HG02970 (cell line): ENCODE data around the gene MARCHF11.

Experiments used
- ATAC-seq: cut with Tn5 transposase; IDR thresholded peaks from one replicate; pipeline ENCODE4 v1.9.1; 2021; ENCODE audit warnings: mild to moderate bottlenecking, moderate library complexity, moderate number of reproducible peaks; ENCODE audit not compliant: unreplicated experiment, low FRiP score

The MARCHF11 gene

GRCh38 chr5:16135003-16135402 lies 44.6 kb downstream of the MARCHF11 start:
- no peak for ATAC-seq

GRCh38 chr5:16134204-16134603 lies 45.4 kb downstream of the MARCHF11 start:
- no peak for ATAC-seq

DNA sequence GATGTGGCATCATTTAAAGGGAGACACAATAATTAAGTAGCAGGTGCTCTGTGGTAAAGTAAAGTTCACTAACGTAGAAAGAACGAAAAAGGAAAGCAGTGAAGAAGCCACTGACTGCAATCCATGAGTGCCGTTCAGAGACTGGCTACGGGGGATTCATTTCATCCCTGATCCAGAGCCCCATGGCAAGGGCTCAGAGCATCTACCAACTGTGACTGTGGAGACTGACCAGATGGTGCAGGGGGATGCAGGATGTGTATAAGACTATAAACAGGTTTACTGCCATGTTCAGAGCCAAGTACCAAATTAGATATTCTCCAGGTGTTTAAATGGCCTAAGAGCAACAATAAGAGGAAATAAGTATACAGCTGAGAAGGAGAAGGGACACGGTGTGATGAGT lies 47.7 kb downstream of the MARCHF11 start:
- ATAC-seq, result no peak

DNA sequence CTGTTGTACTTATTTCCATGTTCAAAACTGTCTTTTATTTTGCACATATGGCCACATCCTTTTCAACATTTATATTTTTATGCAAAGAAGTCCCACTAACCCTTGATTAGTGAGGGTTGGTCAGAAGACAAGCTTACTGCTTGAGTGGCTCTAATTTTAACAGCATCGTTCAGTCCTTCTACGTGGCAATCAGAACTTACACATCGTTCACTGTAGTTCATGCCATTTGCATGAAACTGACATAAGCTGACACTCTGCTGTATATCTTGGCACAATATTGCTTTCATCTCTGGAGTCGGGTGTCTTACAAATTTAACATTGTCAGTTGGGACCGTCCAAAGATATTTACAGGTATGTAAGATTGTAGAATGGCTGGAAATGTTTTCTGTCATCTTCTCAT lies 50.6 kb downstream of the MARCHF11 start:
- no peak for ATAC-seq

DNA sequence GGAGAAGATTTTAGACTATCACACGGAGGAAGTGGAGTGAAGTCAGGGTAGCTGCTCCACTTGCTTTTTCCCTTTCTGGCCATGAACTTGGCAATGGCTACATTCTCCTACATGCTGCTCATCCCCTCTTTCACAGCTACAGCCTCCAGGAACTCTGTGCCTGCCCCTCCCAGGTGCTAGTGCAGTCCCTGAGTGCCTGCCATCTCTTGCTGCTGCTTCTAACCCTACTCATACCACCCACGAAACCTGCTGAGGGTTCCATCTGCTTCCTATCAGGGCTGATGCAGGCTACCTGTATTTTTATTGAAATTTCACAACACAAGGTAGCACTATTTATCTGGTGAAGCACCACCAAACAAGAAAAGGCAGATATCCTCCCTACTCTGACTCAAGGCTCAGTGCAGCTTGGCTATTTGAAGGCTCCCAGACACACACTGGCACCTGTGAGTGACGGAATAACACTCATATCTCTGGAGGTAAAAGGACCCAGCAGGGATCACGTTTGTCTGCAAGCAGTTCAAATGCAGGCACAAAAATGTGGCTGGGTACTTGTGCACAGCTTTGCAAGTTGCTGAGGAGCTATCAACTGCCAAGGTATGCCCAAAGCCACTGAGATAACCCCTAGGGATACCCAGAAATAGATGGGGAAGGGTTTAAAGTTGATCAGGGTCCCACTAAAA lies 51.6 kb downstream of the MARCHF11 start:
- ATAC-seq, result no peak

DNA sequence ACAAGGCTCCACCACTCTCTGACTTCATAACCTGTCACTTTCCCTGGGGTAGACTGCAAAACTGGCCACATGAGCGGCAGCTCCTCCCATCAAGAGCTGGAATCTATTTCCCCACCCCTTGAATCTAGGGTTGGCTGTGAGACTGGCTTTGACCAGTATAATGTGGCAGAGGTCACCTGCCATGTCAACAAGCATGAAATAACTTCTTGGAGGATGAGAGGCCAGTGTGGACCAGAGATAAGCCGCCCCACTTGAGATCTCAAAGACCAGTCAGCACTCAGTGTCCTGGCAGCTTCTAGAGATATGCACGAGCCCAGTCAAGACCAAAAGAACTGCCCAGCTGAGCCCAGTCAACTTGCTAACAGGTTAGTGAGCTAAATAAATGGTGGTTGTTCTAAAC lies 59.0 kb downstream of the MARCHF11 start:
- no peak for ATAC-seq

GRCh38 chr5:16119790-16120189 lies 59.8 kb downstream of the MARCHF11 start:
- no peak for ATAC-seq

DNA sequence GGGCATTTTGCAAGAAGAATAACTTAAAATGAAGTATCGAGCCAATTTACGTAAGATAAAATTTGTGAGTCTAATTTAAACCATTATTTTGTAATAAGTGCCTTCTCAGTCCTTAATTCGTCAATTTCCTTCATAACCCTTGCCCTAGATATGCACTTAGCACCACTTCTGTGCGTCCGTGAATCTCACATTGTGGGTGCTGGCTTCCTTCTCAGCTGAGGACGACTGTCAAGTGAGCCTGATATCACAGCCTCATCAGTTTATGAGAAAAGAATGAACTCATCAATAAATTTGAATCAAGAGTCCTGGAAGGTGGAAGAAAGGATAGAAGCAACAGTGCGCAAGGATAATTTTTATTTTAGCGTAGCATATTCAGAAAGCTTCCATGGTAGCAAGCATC lies 64.5 kb downstream of the MARCHF11 start:
- ATAC-seq, result no peak

GRCh38 chr5:16108418-16108817 lies 71.2 kb downstream of the MARCHF11 start:
- no peak for ATAC-seq

DNA sequence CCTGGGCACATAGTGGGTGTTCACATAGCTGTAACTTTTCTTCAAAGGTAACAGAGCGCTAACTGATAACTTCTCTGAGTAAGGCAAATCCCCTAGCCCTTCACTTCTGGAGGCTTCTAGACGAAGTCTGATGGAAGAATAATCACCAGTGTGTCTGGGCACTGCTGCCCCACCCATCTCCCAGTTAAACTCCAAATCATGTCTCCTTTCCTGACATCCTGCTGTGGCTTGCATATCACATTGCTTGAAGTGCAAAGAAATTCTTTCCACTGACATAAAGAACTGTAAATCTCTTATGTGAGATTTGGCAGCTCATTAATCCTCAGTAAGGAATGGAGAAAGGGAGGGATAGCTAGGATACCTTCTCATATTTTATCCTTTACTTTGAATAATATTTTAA lies 74.6 kb downstream of the MARCHF11 start:
- no peak for ATAC-seq

- ATAC-seq, result no peak
Observed at GRCh38 chr5:16095612-16096011, 84.0 kb downstream of the MARCHF11 start.

DNA sequence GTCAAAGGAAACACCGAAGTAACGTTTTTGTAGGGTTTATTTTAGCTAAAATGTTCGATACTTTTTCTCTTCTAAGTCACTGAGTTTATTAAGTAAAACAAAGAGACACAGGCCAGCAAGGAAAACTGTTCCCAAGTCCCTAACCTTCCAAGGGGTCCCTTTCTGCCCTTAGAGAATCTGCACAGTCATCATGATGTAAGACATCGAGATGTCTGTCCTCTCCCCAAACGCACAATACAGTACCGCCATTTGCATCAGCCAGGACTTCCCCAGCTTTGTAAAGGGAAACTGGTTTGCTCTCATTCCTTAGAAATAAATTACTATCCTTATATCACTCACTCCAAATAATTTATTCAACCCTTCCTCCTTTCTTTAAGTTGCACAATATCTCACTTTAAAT lies 89.3 kb downstream of the MARCHF11 start:
- ATAC-seq, result no peak

GRCh38 chr5:16082982-16083381 lies 96.6 kb downstream of the MARCHF11 start:
- no peak for ATAC-seq

GRCh38 chr5:16082053-16082452 lies 97.5 kb downstream of the MARCHF11 start:
- no peak for ATAC-seq

DNA sequence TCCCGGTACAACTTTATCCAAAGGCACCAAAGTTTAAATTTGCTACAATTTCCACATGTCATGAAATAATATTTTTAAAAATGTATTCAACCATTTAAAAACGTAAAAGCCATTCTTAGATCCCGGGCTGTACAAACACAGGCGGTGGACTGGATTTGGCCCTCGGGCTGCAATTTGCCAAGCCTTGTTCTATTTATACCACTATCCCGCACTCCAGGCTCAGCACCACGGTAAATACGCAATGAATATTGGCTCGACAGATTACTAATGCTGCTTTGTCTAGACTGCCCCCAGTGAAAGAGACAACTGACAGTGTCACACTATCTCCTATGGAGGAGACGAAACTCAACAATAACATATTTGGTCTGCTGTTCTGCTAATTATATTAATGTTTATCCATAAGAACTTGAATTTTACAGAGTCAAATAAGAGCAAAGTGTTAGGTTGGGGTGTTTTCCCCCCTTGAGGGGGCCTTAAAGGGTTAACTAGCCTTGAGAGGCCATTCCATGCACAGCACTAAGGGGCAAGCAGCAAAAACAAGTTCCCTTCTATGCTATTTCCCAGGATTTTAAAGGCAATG lies 98.1 kb downstream of the MARCHF11 start:
- ATAC-seq, result no peak

- ATAC-seq, result no peak
Observed at GRCh38 chr5:16076657-16077056, 102.9 kb downstream of the MARCHF11 start.

DNA sequence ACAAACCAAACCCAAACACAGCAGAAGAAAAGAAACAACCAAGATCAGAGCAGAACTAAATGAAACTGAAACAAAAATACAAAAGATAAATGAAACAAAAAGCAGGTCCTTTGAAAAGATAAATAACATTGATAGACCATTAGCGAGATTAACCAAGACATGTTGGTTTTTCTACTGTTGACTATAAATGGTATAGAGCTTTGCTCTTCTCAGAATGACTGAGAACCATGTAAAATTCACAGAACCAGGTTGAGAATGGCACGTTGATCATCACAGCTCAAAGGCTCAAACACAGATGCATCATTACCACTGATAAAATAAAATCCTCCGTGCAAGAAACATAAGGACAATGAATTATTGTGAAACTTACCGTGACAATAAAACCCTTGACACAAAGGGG lies 105.2 kb downstream of the MARCHF11 start:
- ATAC-seq, result no peak

- ATAC-seq, result no peak
Observed at GRCh38 chr5:16072616-16073015, 107.0 kb downstream of the MARCHF11 start.

- ATAC-seq, result no peak
Observed at GRCh38 chr5:16067415-16067814, 112.2 kb downstream of the MARCHF11 start.

GRCh38 chr5:16066810-16067209 lies 112.8 kb downstream of the MARCHF11 start:
- no peak for ATAC-seq

DNA sequence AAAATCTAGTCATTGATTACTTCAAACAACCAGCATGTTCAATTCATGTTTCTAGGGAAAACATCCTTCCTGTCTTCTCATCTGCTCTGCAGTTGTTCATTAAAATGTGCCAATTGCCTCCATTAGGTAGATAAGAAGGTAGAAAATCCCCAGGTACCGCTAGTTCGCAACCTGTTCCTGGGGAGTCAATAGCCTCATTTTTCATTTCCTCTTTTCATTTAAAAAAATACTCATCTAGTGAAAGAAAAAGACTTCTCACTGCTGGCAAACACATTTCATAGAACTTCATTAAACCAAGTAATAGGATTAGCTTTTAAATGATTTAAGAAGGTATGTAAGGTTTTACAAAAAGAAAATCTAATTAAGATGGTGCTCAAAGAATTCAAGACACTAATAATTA lies 113.3 kb downstream of the MARCHF11 start:
- no peak for ATAC-seq

- no peak for ATAC-seq
Observed at GRCh38 chr5:16065831-16066230, 113.8 kb downstream of the MARCHF11 start.
